H1 (cell line): ENCODE data around the gene NRXN3. TPM values are rescaled to one million over a fixed set of nuclear protein-coding genes. Genes with fewer than 3 reads are reported as not detected.

Source experiments
- TAF1 ChIP-seq: IDR thresholded peaks from 2 replicates; pipeline ENCODE4 v1.6.1; 2011; ENCODE audit warnings: mild to moderate bottlenecking, low read depth, low read length
- polyA plus RNA-seq, 7 experiments: library from polyadenylated mRNA; depleted of rRNA in 3 of 7; stranded (reverse) in 5 of 7; unstranded in 2 of 7; fragments of >200 nt in 5 of 7; fragments of 200-250 nt in 2 of 7; gene quantifications; 1 replicate in 5 of 7; 2 replicates in 1 of 7; 4 replicates in 1 of 7; pipeline versions ENCODE4 v1.2.1 to v1.2.3, GENCODE V29; 2011 to 2013; ENCODE audit warnings: missing spikeins in 2 of 7, mixed read lengths in 2 of 7
- total RNA-seq: library from RNA; stranded (reverse); fragmentation: NEBNext Ultra II Directional; extraction: Animal tissue kit (Norgen Biotek cat#: 25700); gene quantifications from 2 replicates; pipeline ENCODE4 v1.2.1, GENCODE V29; 2021

NRXN3 gene
- total and polyA plus RNA-seq, 2 of the 8 experiments (the other 6 are each of a cell fraction or from before 2014, with no cell fraction given), result 2.6 to 4.1 TPM

GRCh38 chr14:78329371-78329770, 159.2 kb downstream of the NRXN3 start (continued):
- no peak for TF ChIP-seq TAF1
